ENCODE data around the gene POU3F3.

DNA sequence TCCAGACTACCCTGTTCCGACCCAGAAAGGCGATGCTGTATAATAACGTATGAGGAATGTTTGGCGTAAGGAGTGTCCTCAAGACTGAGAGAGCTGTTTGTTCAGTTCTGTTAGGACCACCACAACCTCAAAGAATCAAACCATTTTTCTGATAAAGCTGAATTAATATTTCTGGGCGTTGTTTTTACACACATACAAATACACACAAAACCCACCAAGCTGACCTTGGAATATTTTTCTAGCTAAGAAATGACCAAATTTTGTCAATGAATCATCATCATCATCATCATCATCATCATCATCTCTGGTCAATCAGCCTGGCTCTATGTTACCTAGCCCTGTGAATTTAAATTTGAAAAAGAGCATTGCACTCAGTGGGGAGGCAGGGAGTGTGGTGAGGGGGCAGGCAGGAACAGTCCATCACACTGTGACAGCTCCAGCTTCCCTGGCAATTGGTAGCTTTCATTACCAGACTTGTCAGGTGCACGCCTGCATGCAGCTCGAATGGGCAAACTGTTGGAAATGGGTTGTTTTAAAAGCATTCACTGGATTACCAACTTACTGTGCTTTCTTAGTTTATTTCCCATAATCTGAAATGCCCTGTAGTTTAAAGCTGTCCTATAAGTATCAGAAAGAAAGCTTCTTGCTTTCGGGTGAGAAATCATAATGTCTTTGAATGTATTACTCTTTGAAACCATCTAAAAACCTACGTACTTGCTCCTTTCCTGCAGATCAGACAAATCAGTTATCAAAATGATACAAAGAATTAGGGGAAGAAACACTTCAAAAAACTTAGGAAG is 6.9 kb upstream of the POU3F3 start:
- TF ChIP-seq POLR2AphosphoS5 (IDR thresholded peaks at IDR 0.05) = no peak
- no peak for TF ChIP-seq POLR2A (IDR thresholded peaks at IDR 0.05)

Measured in spleen (tissue), 3 donors.